ENCODE results near the gene EIF4A2.
"Not testable (repeated sequence)": the region's sequence is repeated elsewhere in the genome, so short reads cannot be mapped to it uniquely, and the experiment has no call there.

Gene EIF4A2

GRCh38 chr3:186798239-186798874 is 15.0 kb downstream of the EIF4A2 start:
- Histone ChIP-seq H3K27ac (no peak overlapping the region), H3K36me3 (ENCODE audit: control insufficient read depth, insufficient read depth, low read length) (no peaks in the 10 kb centered on the region), H3K4me1 (no peaks in the 10 kb centered on the region), H3K4me3 (ENCODE audit: low read depth, low read length) (no peak overlapping the region), H3K4me2 (ENCODE audit: low read length) (no peak overlapping the region), H3K9ac (no peak overlapping the region), H3K79me2 (no peaks in the 10 kb centered on the region), H3K27me3 (ENCODE audit: control insufficient read depth, insufficient read depth, low read length) (no peaks in the 10 kb centered on the region), H2AFZ (no peak overlapping the region), H3K9me3 (ENCODE audit: control insufficient read depth, low read length) (no peaks in the 10 kb centered on the region)
- TF ChIP-seq CTCF (IDR thresholded peaks at IDR 0.05): no peak

GRCh38 chr3:186800285-186800684 is 16.9 kb downstream of the EIF4A2 start:
- no peak overlapping the region for H3K4me3 ChIP-seq (ENCODE audit: low read depth, low read length)
- H3K27ac ChIP-seq: no peak overlapping the region
- no peak overlapping the region for H3K9ac ChIP-seq
- H3K27me3 ChIP-seq (ENCODE audit: control insufficient read depth, insufficient read depth, low read length): no peaks in the 10 kb centered on the region
- no peaks in the 10 kb centered on the region for H3K9me3 ChIP-seq (ENCODE audit: control insufficient read depth, low read length)
- H3K4me1 ChIP-seq: no peaks in the 10 kb centered on the region
- no peak overlapping the region for H2AFZ ChIP-seq
- H3K4me2 ChIP-seq (ENCODE audit: low read length): no peak overlapping the region
- peaks cover under 1% of the 10 kb centered on the region for H3K79me2 ChIP-seq
- no peaks in the 10 kb centered on the region for H3K36me3 ChIP-seq (ENCODE audit: control insufficient read depth, insufficient read depth, low read length)
- TF ChIP-seq CTCF (IDR thresholded peaks at IDR 0.05): no peak

- H3K9me3 ChIP-seq (ENCODE audit: control insufficient read depth, low read length): no peaks in the 10 kb centered on the region
- peaks cover 5% of the 10 kb centered on the region for H3K79me2 ChIP-seq
- TF ChIP-seq CTCF (IDR thresholded peaks at IDR 0.05): no peak
- no peak overlapping the region for H3K4me2 ChIP-seq (ENCODE audit: low read length)
- H3K27me3 ChIP-seq (ENCODE audit: control insufficient read depth, insufficient read depth, low read length): no peaks in the 10 kb centered on the region
- no peak overlapping the region for H3K4me3 ChIP-seq (ENCODE audit: low read depth, low read length)
- no peak overlapping the region for H3K27ac ChIP-seq
- no peaks in the 10 kb centered on the region for H3K36me3 ChIP-seq (ENCODE audit: control insufficient read depth, insufficient read depth, low read length)
- no peak overlapping the region for H2AFZ ChIP-seq
- H3K4me1 ChIP-seq: no peaks in the 10 kb centered on the region
- no peak overlapping the region for H3K9ac ChIP-seq
These were observed 19.3 kb downstream of the EIF4A2 start for GRCh38 chr3:186802701-186803100.

GRCh38 chr3:186803447-186803846 is 20.1 kb downstream of the EIF4A2 start:
- not testable (repeated sequence) for H3K36me3 ChIP-seq (ENCODE audit: control insufficient read depth, insufficient read depth, low read length); H3K79me2 ChIP-seq; H3K9me3 ChIP-seq (ENCODE audit: control insufficient read depth, low read length); H3K9ac ChIP-seq; H3K4me1 ChIP-seq; H3K4me3 ChIP-seq (ENCODE audit: low read depth, low read length); H3K27ac ChIP-seq; H2AFZ ChIP-seq; H3K4me2 ChIP-seq (ENCODE audit: low read length); H3K27me3 ChIP-seq (ENCODE audit: control insufficient read depth, insufficient read depth, low read length)

- H2AFZ ChIP-seq: peak within 1 kb of the TSS; percentile 100
- peak within 1 kb of the TSS; percentile 93 for H3K4me3 ChIP-seq (ENCODE audit: low read depth, low read length)
- peak within 1 kb of the TSS; percentile 94 for H3K27ac ChIP-seq
- H3K27me3 ChIP-seq (ENCODE audit: control insufficient read depth, insufficient read depth, low read length): no peaks in the 10 kb centered on the region
- peak within 1 kb of the TSS; percentile 79 for H3K4me2 ChIP-seq (ENCODE audit: low read length)
- TF ChIP-seq CTCF (IDR thresholded peaks at IDR 0.05): no peak
- H3K79me2 ChIP-seq: peaks cover 5% of the 10 kb centered on the region
- no peaks in the 10 kb centered on the region for H3K36me3 ChIP-seq (ENCODE audit: control insufficient read depth, insufficient read depth, low read length)
- peak within 1 kb of the TSS; percentile 57 for H3K9ac ChIP-seq
- H3K9me3 ChIP-seq (ENCODE audit: control insufficient read depth, low read length): no peaks in the 10 kb centered on the region
- no peaks in the 10 kb centered on the region for H3K4me1 ChIP-seq
These were observed 23.0 kb downstream of the EIF4A2 start, which contains the start of gene RFC4 for GRCh38 chr3:186806089-186807055. Gene RFC4, minus strand, starts transcription at chr3:186806482. Its CDS starts 1,769 bp downstream, at chr3:186804713.
